HEK293 (cell line): ENCODE results near the gene DHRS7C.

Experiments
- CTCF ChIA-PET: fragments of 350-600 bp; formaldehyde crosslinking; extraction: SDS; loops from one replicate; lab custom pipeline; 2021; ENCODE audit warnings: antibody characterized with exemption; lab: Yijun Ruan, JAX
- POLR2A ChIA-PET: fragments of 300-600 bp; formaldehyde crosslinking; extraction: SDS; loops from one replicate; lab custom pipeline; 2020; ENCODE audit warnings: antibody characterized with exemption, inconsistent platforms; lab: Yijun Ruan, JAX
- H3K27ac ChIP-seq: fragments of 200-500 bp; sonication (Bioruptor generic); 2 replicates; pipeline ENCODE4 v1.5.1; 2014; ENCODE audit warnings: low read depth, low read length, control low read depth, inconsistent platforms; ENCODE audit errors: extremely low read depth
- H3K36me3 ChIP-seq, 2 experiments: fragments of 200-500 bp in 1 of 2; sonication (Bioruptor generic) in 1 of 2; 1 replicate in 1 of 2; 2 replicates in 1 of 2; pipeline ENCODE4 v1.5.1; 2014 to 2017; ENCODE audit warnings: inconsistent platforms in 2 of 2, low read length in 2 of 2; ENCODE audit not compliant: control insufficient read depth in 2 of 2, insufficient read depth in 1 of 2
- H3K4me1 ChIP-seq: fragments of 200-500 bp; sonication (Bioruptor generic); 2 replicates; pipeline ENCODE4 v1.5.1; 2014; ENCODE audit warnings: mild to moderate bottlenecking, low read length, inconsistent platforms; ENCODE audit not compliant: control insufficient read depth, insufficient read depth
- H3K4me3 ChIP-seq: 2 replicates; pipeline ENCODE4 v1.5.1; 2011; ENCODE audit warnings: low read depth, mild to moderate bottlenecking, control low read depth, low read length, moderate library complexity
- H3K9me3 ChIP-seq: fragments of 200-500 bp; sonication (Bioruptor generic); 2 replicates; pipeline ENCODE4 v1.5.1; 2014; ENCODE audit warnings: low read depth, low read length, inconsistent platforms; ENCODE audit not compliant: control insufficient read depth, insufficient read depth
- BCL11B ChIP-seq: fragments of 450-650 bp; formaldehyde crosslinking; IDR thresholded peaks from 2 replicates; pipeline ENCODE4 v1.5.1; 2016; ENCODE audit warnings: low read depth, missing biosample characterization, missing genetic modification characterization
- CTCF ChIP-seq: fragments of 450-650 bp; formaldehyde crosslinking; IDR thresholded peaks from 2 replicates; pipeline ENCODE4 v1.5.1; 2016; ENCODE audit warnings: missing biosample characterization, missing genetic modification characterization
- SCRT1 ChIP-seq: fragments of 450-650 bp; formaldehyde crosslinking; IDR thresholded peaks from 2 replicates; pipeline ENCODE4 v1.5.1; 2016; ENCODE audit warnings: missing biosample characterization, missing genetic modification characterization, borderline replicate concordance
- SP2 ChIP-seq: fragments of 450-650 bp; formaldehyde crosslinking; IDR thresholded peaks from 2 replicates; pipeline ENCODE4 v1.5.1; 2016; ENCODE audit warnings: missing biosample characterization, missing genetic modification characterization
- ZBTB1 ChIP-seq: fragments of 450-650 bp; formaldehyde crosslinking; IDR thresholded peaks from 2 replicates; pipeline ENCODE4 v1.5.1; 2016; ENCODE audit warnings: missing biosample characterization, missing genetic modification characterization
- ZBTB11 ChIP-seq: fragments of 450-650 bp; formaldehyde crosslinking; conservative IDR thresholded peaks from 2 replicates; pipeline ENCODE4 v1.5.1; 2016; ENCODE audit warnings: low read depth, missing biosample characterization, missing genetic modification characterization
- ZFP41 ChIP-seq: fragments of 450-650 bp; formaldehyde crosslinking; IDR thresholded peaks from 2 replicates; pipeline ENCODE4 v1.5.1; 2016; ENCODE audit warnings: missing biosample characterization, missing genetic modification characterization, borderline replicate concordance
- ZNF10 ChIP-seq: fragments of 450-650 bp; formaldehyde crosslinking; IDR thresholded peaks from 2 replicates; pipeline ENCODE4 v1.5.1; 2017; ENCODE audit warnings: missing biosample characterization, missing genetic modification characterization
- ZNF114 ChIP-seq: fragments of 450-650 bp; formaldehyde crosslinking; IDR thresholded peaks from 2 replicates; pipeline ENCODE4 v1.5.0; 2017; ENCODE audit warnings: missing biosample characterization, missing genetic modification characterization
- ZNF146 ChIP-seq: fragments of 450-650 bp; formaldehyde crosslinking; IDR thresholded peaks from 2 replicates; pipeline ENCODE4 v1.5.1; 2016; ENCODE audit warnings: missing biosample characterization, missing genetic modification characterization
- ZNF19 ChIP-seq: fragments of 450-650 bp; formaldehyde crosslinking; IDR thresholded peaks from 2 replicates; pipeline ENCODE4; 2016; ENCODE audit warnings: missing biosample characterization, missing genetic modification characterization, low read depth
- ZNF221 ChIP-seq: fragments of 450-650 bp; formaldehyde crosslinking; IDR thresholded peaks from 2 replicates; pipeline ENCODE4 v1.5.1; 2017; ENCODE audit warnings: missing biosample characterization, missing genetic modification characterization, borderline replicate concordance
- ZNF223 ChIP-seq: fragments of 450-650 bp; formaldehyde crosslinking; IDR thresholded peaks from 2 replicates; pipeline ENCODE4 v1.5.1; 2016; ENCODE audit warnings: missing biosample characterization, missing genetic modification characterization
- ZNF335 ChIP-seq: fragments of 450-650 bp; formaldehyde crosslinking; conservative IDR thresholded peaks from 2 replicates; pipeline ENCODE4 v1.5.1; 2016; ENCODE audit warnings: missing biosample characterization, missing genetic modification characterization
- ZNF394 ChIP-seq: fragments of 450-650 bp; formaldehyde crosslinking; IDR thresholded peaks from 2 replicates; pipeline ENCODE4 v1.5.1; 2016; ENCODE audit warnings: missing biosample characterization, missing genetic modification characterization, mild to moderate bottlenecking, moderate library complexity, borderline replicate concordance
- ZNF426 ChIP-seq: fragments of 450-650 bp; formaldehyde crosslinking; IDR thresholded peaks from 2 replicates; pipeline ENCODE4 v1.5.1; 2017; ENCODE audit warnings: missing biosample characterization, missing genetic modification characterization, mild to moderate bottlenecking, inconsistent platforms, moderate library complexity
- ZNF433 ChIP-seq: fragments of 450-650 bp; formaldehyde crosslinking; IDR thresholded peaks from 2 replicates; pipeline ENCODE4 v1.5.1; 2016; ENCODE audit warnings: missing biosample characterization, missing genetic modification characterization, low read depth
- ZNF449 ChIP-seq: fragments of 450-650 bp; formaldehyde crosslinking; IDR thresholded peaks from 2 replicates; pipeline ENCODE4 v1.5.1; 2017; ENCODE audit warnings: missing biosample characterization, mild to moderate bottlenecking, missing genetic modification characterization, moderate library complexity
- ZNF48 ChIP-seq: fragments of 450-650 bp; formaldehyde crosslinking; IDR thresholded peaks from 2 replicates; pipeline ENCODE4 v1.5.1; 2016; ENCODE audit warnings: missing biosample characterization, missing genetic modification characterization
- ZNF513 ChIP-seq: fragments of 450-650 bp; IDR thresholded peaks from 2 replicates; pipeline ENCODE4 v1.5.1; 2018; ENCODE audit warnings: missing biosample characterization, missing genetic modification characterization
- ZNF639 ChIP-seq: fragments of 450-650 bp; formaldehyde crosslinking; IDR thresholded peaks from 2 replicates; pipeline ENCODE4 v1.5.1; 2016; ENCODE audit warnings: missing biosample characterization, missing genetic modification characterization
- ZNF658 ChIP-seq: fragments of 450-650 bp; formaldehyde crosslinking; IDR thresholded peaks from 2 replicates; pipeline ENCODE4; 2016; ENCODE audit warnings: missing biosample characterization, missing genetic modification characterization
- ZNF791 ChIP-seq: fragments of 450-650 bp; formaldehyde crosslinking; IDR thresholded peaks from 2 replicates; pipeline ENCODE4 v1.5.1; 2016; ENCODE audit warnings: missing biosample characterization, missing genetic modification characterization
- ZNF837 ChIP-seq: fragments of 450-650 bp; formaldehyde crosslinking; IDR thresholded peaks from 2 replicates; pipeline ENCODE4 v1.5.1; 2016; ENCODE audit warnings: missing biosample characterization, missing genetic modification characterization
- ZSCAN18 ChIP-seq: fragments of 450-650 bp; formaldehyde crosslinking; IDR thresholded peaks from 2 replicates; pipeline ENCODE4 v1.5.1; 2016; ENCODE audit warnings: missing biosample characterization, missing genetic modification characterization

DHRS7C gene

GRCh38 chr17:9805769-9806168, 14.4 kb upstream of the DHRS7C start:
- Histone ChIP-seq H3K9me3 (peaks cover 2% of the 10 kb centered on the region), H3K27ac (no peak overlapping the region), H3K4me1 (0 out of 2 replicates have a peak, but pooled peaks cover 2% of the 10 kb centered on the region), H3K36me3 (no peaks in the 10 kb centered on the region), H3K4me3 (no peak overlapping the region)
- CTCF ChIA-PET = interaction anchor here (1.3 kb wide), 1 partner anchor 84 kb away, joined by 4 read pairs; no protein-coding TSS in a partner anchor
- TF ChIP-seq ZSCAN18 (tag by site-specific recombination) (no peak), ZNF221 (no peak), ZNF223 (tag by site-specific recombination) (no peak), ZNF639 (tag by site-specific recombination) (no peak), ZNF513 (tag by site-specific recombination) (no peak), CTCF (tag by site-specific recombination) (no peak), ZBTB1 (tag by site-specific recombination) (no peak), ZNF48 (tag by site-specific recombination) (no peak), ZNF658 (tag by site-specific recombination) (no peak), ZNF837 (no peak), ZNF19 (tag by site-specific recombination) (no peak), ZNF449 (tag by site-specific recombination) (no peak), SCRT1 (tag by site-specific recombination) (no peak), ZNF10 (no peak), BCL11B (tag by site-specific recombination) (no peak), SP2 (tag by site-specific recombination) (no peak), ZNF791 (no peak), ZNF394 (no peak)
- POLR2A ChIA-PET = no interaction called here

GRCh38 chr17:9802697-9803096, 11.3 kb upstream of the DHRS7C start:
- no peak overlapping the region for H3K4me3 ChIP-seq
- H3K4me1 ChIP-seq = 0 out of 2 replicates have a peak, but pooled peaks cover 2% of the 10 kb centered on the region
- ChIA-PET CTCF (interaction anchor here (0.6 to 1.9 kb wide), 10 partner anchors 9 to 479 kb away, joined by 3 to 6 read pairs (median 4); partner anchors contain the start of gene DHRS7C), POLR2A (interaction anchor here (1.7 to 1.9 kb wide), 2 partner anchors 27 to 36 kb away, joined by 3 to 5 read pairs; no protein-coding TSS in a partner anchor)
- peaks cover 2% of the 10 kb centered on the region for H3K9me3 ChIP-seq
- H3K36me3 ChIP-seq = no peaks in the 10 kb centered on the region
- H3K27ac ChIP-seq = no peak overlapping the region
- TF ChIP-seq ZNF433 (no peak), ZBTB11 (tag by site-specific recombination) (no peak), ZNF335 (no peak), ZFP41 (no peak), ZNF426 (tag by site-specific recombination) (no peak), ZNF146 (tag by site-specific recombination) (no peak), ZNF114 (tag by site-specific recombination) (no peak)
